Astrocyte (in vitro differentiated cells and primary cell): Measurements from ENCODE around the gene BMP7. TPM values are rescaled to one million over a fixed set of nuclear protein-coding genes. Genes with fewer than 3 reads are reported as not detected.

Experiments
- DNase-seq: peaks from one replicate; pipeline ENCODE4 v3.0.0-alpha.2; 2010; ENCODE audit warnings: low read depth
- FAIRE-seq: peaks from 2 replicates; lab custom pipeline; 2011; peaks lifted over from hg19 to GRCh38; lab: Jason Lieb, UNC
- H2AFZ ChIP-seq: 2 replicates; pipeline ENCODE4 v1.6.0; 2012; ENCODE audit warnings: low read depth, low read length, inconsistent platforms
- H3K27ac ChIP-seq: 2 replicates; pipeline ENCODE4 v1.5.1; 2011; ENCODE audit warnings: low read depth, low read length, inconsistent platforms
- H3K27me3 ChIP-seq: 2 replicates; pipeline ENCODE4 v1.6.0; 2011; ENCODE audit warnings: low read length, inconsistent platforms; ENCODE audit not compliant: insufficient read depth
- H3K36me3 ChIP-seq: 2 replicates; pipeline ENCODE4 v1.5.1; 2011; ENCODE audit warnings: low read length, inconsistent platforms; ENCODE audit not compliant: insufficient read depth
- H3K4me1 ChIP-seq: 2 replicates; pipeline ENCODE4 v1.5.1; 2011; ENCODE audit warnings: low read length, inconsistent platforms; ENCODE audit not compliant: insufficient read depth
- H3K4me2 ChIP-seq: 2 replicates; pipeline ENCODE4 v1.6.0; 2012; ENCODE audit warnings: low read length, inconsistent platforms
- H3K4me3 ChIP-seq: 2 replicates; pipeline ENCODE4 v1.5.1; 2011; ENCODE audit warnings: low read depth, mild to moderate bottlenecking, low read length, inconsistent platforms; ENCODE audit not compliant: insufficient read depth
- H3K79me2 ChIP-seq: 2 replicates; pipeline ENCODE4 v1.6.0; 2012; ENCODE audit warnings: mild to moderate bottlenecking, low read length, inconsistent platforms; ENCODE audit not compliant: insufficient read depth
- H3K9ac ChIP-seq: 2 replicates; pipeline ENCODE4 v1.6.0; 2012; ENCODE audit warnings: mild to moderate bottlenecking, low read length, inconsistent platforms
- H3K9me3 ChIP-seq: 2 replicates; pipeline ENCODE4 v1.5.1; 2012; ENCODE audit warnings: low read depth, mild to moderate bottlenecking, low read length, inconsistent platforms; ENCODE audit not compliant: insufficient read depth
- H4K20me1 ChIP-seq: 2 replicates; pipeline ENCODE4 v1.6.0; 2012; ENCODE audit warnings: low read length, inconsistent platforms; ENCODE audit not compliant: insufficient read depth
- H3K27ac Mint-ChIP-seq: one replicate; pipeline ENCODE4 v1.8.0; 2021; ENCODE audit warnings: mild to moderate bottlenecking, mixed read lengths; ENCODE audit not compliant: unreplicated experiment
- H3K27me3 Mint-ChIP-seq: one replicate; pipeline ENCODE4 v1.8.0; 2021; ENCODE audit warnings: low read depth, mixed read lengths; ENCODE audit not compliant: unreplicated experiment
- H3K36me3 Mint-ChIP-seq: one replicate; pipeline ENCODE4 v1.8.0; 2021; ENCODE audit warnings: low read depth, mixed read lengths; ENCODE audit not compliant: unreplicated experiment
- H3K4me1 Mint-ChIP-seq: one replicate; pipeline ENCODE4 v1.8.0; 2021; ENCODE audit warnings: low read depth, mixed read lengths; ENCODE audit not compliant: unreplicated experiment
- H3K4me3 Mint-ChIP-seq: one replicate; pipeline ENCODE4 v1.8.0; 2021; ENCODE audit warnings: mild to moderate bottlenecking, moderate library complexity, mixed read lengths; ENCODE audit not compliant: unreplicated experiment
- H3K9me3 Mint-ChIP-seq: one replicate; pipeline ENCODE4 v1.8.0; 2021; ENCODE audit warnings: mild to moderate bottlenecking, mixed read lengths; ENCODE audit not compliant: unreplicated experiment
- CTCF ChIP-seq: IDR thresholded peaks from 2 replicates; pipeline ENCODE4 v1.5.1; 2011; ENCODE audit warnings: low read depth, mild to moderate bottlenecking, inconsistent platforms, low read length, moderate library complexity; ENCODE audit not compliant: insufficient read depth
- EZH2 ChIP-seq: IDR thresholded peaks from 2 replicates; pipeline ENCODE4 v1.6.1; 2012; ENCODE audit warnings: mild to moderate bottlenecking, low read length, inconsistent platforms; ENCODE audit not compliant: insufficient read depth
- total RNA-seq: library from RNA; stranded (reverse); gene quantifications from 2 replicates; pipeline ENCODE4 v1.2.1, GENCODE V29; 2021

BMP7 gene
- total RNA-seq, 1 donor from 2014 or later: 15.3 TPM

- Histone ChIP-seq H3K4me1 (no peaks in the 10 kb centered on the region), H3K27me3 (peaks cover 6% of the 10 kb centered on the region), H2AFZ (no peak overlapping the region), H3K27ac (no peak overlapping the region), H4K20me1 (no peaks in the 10 kb centered on the region), H3K79me2 (no peaks in the 10 kb centered on the region), H3K9me3 (no peaks in the 10 kb centered on the region), H3K36me3 (no peaks in the 10 kb centered on the region), H3K9ac (no peak overlapping the region), H3K4me2 (no peak overlapping the region), H3K4me3 (no peak overlapping the region)
- H3K27me3 Mint-ChIP-seq: no peaks in the 10 kb centered on the region
- DNase-seq (no peak), FAIRE-seq (no peak)
- peaks cover 4% of the 10 kb centered on the region for H3K4me1 Mint-ChIP-seq
- no peaks in the 10 kb centered on the region for H3K9me3 Mint-ChIP-seq
- no peak overlapping the region for H3K27ac Mint-ChIP-seq
- TF ChIP-seq EZH2: no peak
- TF ChIP-seq CTCF: no peak
- H3K36me3 Mint-ChIP-seq: no peaks in the 10 kb centered on the region
- no peak overlapping the region for H3K4me3 Mint-ChIP-seq
Measured at GRCh38 chr20:57244221-57244585, 22.2 kb downstream of the BMP7 start.

GRCh38 chr20:57243480-57244220 is 22.8 kb downstream of the BMP7 start:
- DNase-seq: no peak
- no peaks in the 10 kb centered on the region for H3K36me3 ChIP-seq
- TF ChIP-seq EZH2 (no peak), CTCF (no peak)
- H3K27ac ChIP-seq: no peak overlapping the region
- Mint-ChIP-seq H3K27ac (no peak overlapping the region), H3K27me3 (no peaks in the 10 kb centered on the region), H3K9me3 (no peaks in the 10 kb centered on the region), H3K4me3 (no peak overlapping the region), H3K36me3 (peaks cover 1% of the 10 kb centered on the region), H3K4me1 (peaks cover 4% of the 10 kb centered on the region)
- no peak overlapping the region for H3K4me3 ChIP-seq
- no peaks in the 10 kb centered on the region for H3K9me3 ChIP-seq
- no peak overlapping the region for H2AFZ ChIP-seq
- H4K20me1 ChIP-seq: no peaks in the 10 kb centered on the region
- peaks cover 4% of the 10 kb centered on the region for H3K27me3 ChIP-seq
- no peak overlapping the region for H3K4me2 ChIP-seq
- H3K9ac ChIP-seq: no peak overlapping the region
- H3K79me2 ChIP-seq: no peaks in the 10 kb centered on the region
- H3K4me1 ChIP-seq: no peaks in the 10 kb centered on the region
- FAIRE-seq: no peak

- no peak for DNase-seq
- Histone ChIP-seq H3K27ac (no peak overlapping the region), H3K9ac (no peak overlapping the region), H3K79me2 (no peaks in the 10 kb centered on the region), H3K36me3 (no peaks in the 10 kb centered on the region), H3K27me3 (peaks cover 4% of the 10 kb centered on the region), H3K4me1 (no peaks in the 10 kb centered on the region), H3K9me3 (no peaks in the 10 kb centered on the region), H3K4me2 (no peak overlapping the region), H4K20me1 (no peaks in the 10 kb centered on the region), H3K4me3 (no peak overlapping the region), H2AFZ (no peak overlapping the region)
- Mint-ChIP-seq H3K9me3 (no peaks in the 10 kb centered on the region), H3K27me3 (no peaks in the 10 kb centered on the region), H3K36me3 (peaks cover 1% of the 10 kb centered on the region), H3K27ac (no peak overlapping the region), H3K4me3 (no peak overlapping the region), H3K4me1 (peaks cover 6% of the 10 kb centered on the region)
- FAIRE-seq: no peak
- TF ChIP-seq EZH2: no peak
- TF ChIP-seq CTCF: no peak
Measured at GRCh38 chr20:57242414-57242813, 24.0 kb downstream of the BMP7 start.
